HepG2 (cell line): ENCODE measurements around the gene HK2. TPM values are rescaled to one million over a fixed set of nuclear protein-coding genes. Genes with fewer than 3 reads are reported as not detected.
A peak's percentile ranks its signal among the peaks of the same experiment; 100 is the strongest.

Source experiments
- ATM ChIP-seq: fragments of 450-650 bp; IDR thresholded peaks from 2 replicates; pipeline ENCODE4 v1.7.1; 2017; ENCODE audit warnings: mild to moderate bottlenecking, borderline replicate concordance
- BCL6 ChIP-seq: IDR thresholded peaks from 2 replicates; pipeline ENCODE4 v1.6.1; 2016; ENCODE audit warnings: missing genetic modification reagents, missing compliant biosample characterization
- BRF2 ChIP-seq: sonication (generic); formaldehyde crosslinking; IDR thresholded peaks from 2 replicates; pipeline ENCODE4 v1.8.1; 2022; ENCODE audit warnings: mild to moderate bottlenecking, missing genetic modification reagents
- EED ChIP-seq: sonication (generic); formaldehyde crosslinking; IDR thresholded peaks from 2 replicates; pipeline ENCODE4 v1.5.0; 2020; ENCODE audit warnings: mild to moderate bottlenecking, missing genetic modification reagents
- FOXO1 ChIP-seq: sonication (generic); formaldehyde crosslinking; IDR thresholded peaks from 2 replicates; pipeline ENCODE4 v1.4.0; 2020; ENCODE audit warnings: missing genetic modification reagents
- IKZF4 ChIP-seq: sonication (generic); formaldehyde crosslinking; IDR thresholded peaks from 2 replicates; pipeline ENCODE4 v1.5.1; 2020; ENCODE audit warnings: borderline replicate concordance, mild to moderate bottlenecking, low read depth, missing genetic modification reagents; ENCODE audit errors: not compliant biosample characterization
- MED1 ChIP-seq: sonication (generic); formaldehyde crosslinking; IDR thresholded peaks from 2 replicates; pipeline ENCODE4 v1.4.0; 2020; ENCODE audit warnings: missing genetic modification reagents
- NR2F6 ChIP-seq, 2 experiments: IDR thresholded peaks; 2 replicates each; pipeline ENCODE4 v1.6.1; 2016; ENCODE audit warnings: antibody characterized with exemption in 1 of 2, mild to moderate bottlenecking in 1 of 2
- PHF21A ChIP-seq: sonication (generic); formaldehyde crosslinking; IDR thresholded peaks from 2 replicates; pipeline ENCODE4 v1.5.0; 2020; ENCODE audit warnings: mild to moderate bottlenecking, missing genetic modification reagents
- RERE ChIP-seq: IDR thresholded peaks from 2 replicates; pipeline ENCODE4 v1.6.1; 2016; ENCODE audit warnings: low read depth, missing genetic modification reagents, missing compliant biosample characterization
- RFX1 ChIP-seq: fragments of 450-650 bp; IDR thresholded peaks from 2 replicates; pipeline ENCODE4 v1.6.1; 2017
- SIX1 ChIP-seq: sonication (generic); formaldehyde crosslinking; IDR thresholded peaks from 2 replicates; pipeline ENCODE4 v1.4.0; 2020; ENCODE audit warnings: missing genetic modification reagents, borderline replicate concordance
- SNAPC4 ChIP-seq: sonication (generic); formaldehyde crosslinking; IDR thresholded peaks from 2 replicates; pipeline ENCODE4 v1.4.0; 2020; ENCODE audit warnings: mild to moderate bottlenecking, missing genetic modification reagents
- SOX6 ChIP-seq, 2 experiments: fragments of 450-650 bp in 1 of 2; sonication (generic) in 1 of 2; formaldehyde crosslinking in 1 of 2; IDR thresholded peaks; 2 replicates each; pipeline versions ENCODE4 v1.4.0 to v1.6.1; 2017 to 2020; ENCODE audit warnings: antibody characterized with exemption in 1 of 2, mild to moderate bottlenecking in 1 of 2, missing genetic modification reagents in 1 of 2
- SP140L ChIP-seq: sonication (generic); formaldehyde crosslinking; IDR thresholded peaks from 2 replicates; pipeline ENCODE4 v1.4.0; 2020; ENCODE audit warnings: missing genetic modification reagents, borderline replicate concordance
- ZNF292 ChIP-seq: sonication (generic); formaldehyde crosslinking; IDR thresholded peaks from 2 replicates; pipeline ENCODE4 v1.8.1; 2022; ENCODE audit warnings: mild to moderate bottlenecking, low read depth, missing genetic modification reagents, borderline replicate concordance
- ZNF331 ChIP-seq: sonication (generic); formaldehyde crosslinking; IDR thresholded peaks from 2 replicates; pipeline ENCODE4 v1.4.0; 2020; ENCODE audit warnings: missing genetic modification reagents
- ZNF556 ChIP-seq: sonication (generic); formaldehyde crosslinking; IDR thresholded peaks from 2 replicates; pipeline ENCODE4 v1.4.0; 2020; ENCODE audit warnings: mild to moderate bottlenecking, missing genetic modification reagents, borderline replicate concordance
- polyA plus RNA-seq, 8 experiments: library from polyadenylated mRNA; depleted of rRNA in 3 of 8; stranded (reverse) in 7 of 8; unstranded in 1 of 8; fragments of >200 nt; fragmentation: Illumina TruSeq in 4 of 8; extraction: Trizol in 4 of 8; gene quantifications; 2 replicates each; pipeline versions ENCODE4 v1.2.1 to v1.2.3, GENCODE V29; 2011 to 2016; ENCODE audit warnings: low read depth in 4 of 8, missing spikeins in 1 of 8, mixed read lengths in 1 of 8; ENCODE audit not compliant: insufficient read depth in 1 of 8
- total RNA-seq, 5 experiments: library from RNA; depleted of rRNA; stranded (reverse); fragments of >200 nt; fragmentation: Illumina TruSeq; extraction: Trizol; gene quantifications; 2 replicates each; pipeline ENCODE4 v1.2.3, GENCODE V29; 2016; ENCODE audit warnings: low read depth in 1 of 5

Gene HK2
- total and polyA plus RNA-seq, 2 of the 13 experiments (the other 11 are each of a cell fraction or from before 2014, with no cell fraction given) = 13.2 to 101 TPM

GRCh38 chr2:74812787-74813590 is 20.9 kb upstream of the HK2 start (continued):
- TF ChIP-seq SNAPC4 (no peak), SP140L (no peak), MED1 (CRISPR knock-in tag) (peak; percentile 81), EED (CRISPR knock-in tag) (no peak), ZNF556 (CRISPR knock-in tag) (no peak), FOXO1 (CRISPR knock-in tag) (peak; percentile 93), SOX6 (IDR thresholded peaks at IDR 0.05) (no peak), SOX6 (CRISPR knock-in tag; IDR thresholded peaks at IDR 0.05) (peak; percentile 100), SIX1 (CRISPR knock-in tag) (peak; percentile 67; the same call in 1 of the 2 replicates), ATM (no peak), IKZF4 (CRISPR knock-in tag) (no peak), RFX1 (no peak), BCL6 (CRISPR knock-in tag) (peak; percentile 96), NR2F6 (IDR thresholded peaks at IDR 0.05) (peak; percentile 93), NR2F6 (CRISPR knock-in tag; IDR thresholded peaks at IDR 0.05) (peak; percentile 92), ZNF331 (CRISPR knock-in tag) (no peak; the same call in 1 of the 2 replicates), BRF2 (CRISPR knock-in tag) (no peak), ZNF292 (CRISPR knock-in tag) (peak; percentile 77; the same call in 1 of the 2 replicates), PHF21A (peak; percentile 54; the same call in 1 of the 2 replicates), RERE (CRISPR knock-in tag) (peak; percentile 82; the same call in 1 of the 2 replicates)
